OCI-LY7 (cell line): ENCODE results near the gene MRPS34. TPM values are rescaled to one million over a fixed set of nuclear protein-coding genes. Genes with fewer than 3 reads are reported as not detected.

Source experiments
- BruUV-seq: library from RNA; stranded (reverse); fragments of 400-500 nt; replicated peaks from 2 replicates; lab custom pipeline; 2021; lab: Mats Ljungman, UMichigan
- CTCF ChIA-PET: fragments of 300-600 bp; sonication (Branson Sonifier 250); formaldehyde crosslinking; loops from one replicate; lab custom pipeline; 2022; ENCODE audit warnings: antibody characterized with exemption; ENCODE audit not compliant: unreplicated experiment; lab: Charles Lee
- POLR2A ChIA-PET: fragments of 300-600 bp; sonication (Branson Sonifier 250); formaldehyde crosslinking; loops from one replicate; lab custom pipeline; 2022; ENCODE audit warnings: antibody characterized with exemption; lab: Charles Lee
- DNase-seq: peaks from one replicate; pipeline ENCODE4 v3.0.0-alpha.2; 2015; ENCODE audit warnings: low spot score
- H2AFZ ChIP-seq: fragments of 200-600 bp; sonication (generic), shearing (Covaris generic); 2 replicates; pipeline ENCODE4 v1.6.1; 2014; ENCODE audit warnings: mild to moderate bottlenecking, antibody characterized with exemption, low read length, moderate library complexity
- H3K27ac ChIP-seq: fragments of 200-600 bp; sonication (generic); 2 replicates; pipeline ENCODE4 v1.5.1; 2014; ENCODE audit warnings: mixed run types, low read depth, mild to moderate bottlenecking, moderate library complexity, low read length, inconsistent platforms; ENCODE audit not compliant: poor library complexity, severe bottlenecking
- H3K36me3 ChIP-seq: fragments of 200-600 bp; sonication (generic); 2 replicates; pipeline ENCODE4 v1.6.1; 2014; ENCODE audit warnings: mild to moderate bottlenecking, antibody characterized with exemption, low read length, moderate library complexity, mixed read lengths; ENCODE audit not compliant: insufficient read depth
- H3K4me1 ChIP-seq: fragments of 200-600 bp; sonication (generic); 2 replicates; pipeline ENCODE4 v1.5.1; 2014; ENCODE audit warnings: mild to moderate bottlenecking, low read length; ENCODE audit not compliant: insufficient read depth, poor library complexity, severe bottlenecking
- H3K4me2 ChIP-seq: fragments of 200-600 bp; sonication (generic); 2 replicates; pipeline ENCODE4 v1.6.1; 2014; ENCODE audit warnings: mild to moderate bottlenecking, low read length
- H3K4me3 ChIP-seq: fragments of 200-600 bp; sonication (generic); 2 replicates; pipeline ENCODE4 v1.5.1; 2014; ENCODE audit warnings: mild to moderate bottlenecking, low read depth, low read length; ENCODE audit not compliant: poor library complexity, severe bottlenecking
- H3K79me2 ChIP-seq: fragments of 200-600 bp; sonication (generic); 2 replicates; pipeline ENCODE4 v1.6.1; 2016; ENCODE audit warnings: low read depth, mild to moderate bottlenecking, low read length, moderate library complexity, mixed read lengths; ENCODE audit not compliant: insufficient read depth
- H3K9me2 ChIP-seq: fragments of 200-600 bp; sonication (generic); 2 replicates; pipeline ENCODE4 v1.6.1; 2016; ENCODE audit warnings: mild to moderate bottlenecking, low read length, mixed read lengths; ENCODE audit not compliant: insufficient read depth
- H3K9me3 ChIP-seq: fragments of 200-600 bp; sonication (generic); 2 replicates; pipeline ENCODE4 v1.6.1; 2014; ENCODE audit warnings: mild to moderate bottlenecking, mixed run types, low read length, mixed read lengths
- H4K20me1 ChIP-seq: fragments of 200-600 bp; sonication (generic); 2 replicates; pipeline ENCODE4 v1.6.1; 2014; ENCODE audit warnings: mild to moderate bottlenecking, antibody characterized with exemption, low read length, moderate library complexity, mixed read lengths; ENCODE audit not compliant: insufficient read depth
- CTCF ChIP-seq: fragments of 200-600 bp; sonication (generic); conservative IDR thresholded peaks from 2 replicates; pipeline ENCODE4 v1.5.1; 2014; ENCODE audit warnings: mild to moderate bottlenecking, antibody characterized with exemption, low read length, moderate library complexity, mixed read lengths
- EZH2phosphoT487 ChIP-seq: fragments of 200-600 bp; sonication (generic); IDR thresholded peaks from 2 replicates; pipeline ENCODE4 v1.6.1; 2018; ENCODE audit warnings: low read depth, borderline replicate concordance, mild to moderate bottlenecking, mixed run types, antibody characterized with exemption, low read length, moderate library complexity, mixed read lengths
- intact Hi-C: fragments of 100-400 bp; cut with micrococcal nuclease; formaldehyde crosslinking; loops from one replicate; pipeline ENCODE4 v1.10.0; 2022; ENCODE audit not compliant: unreplicated experiment
- total RNA-seq, 2 experiments: library from RNA; depleted of rRNA in 1 of 2; stranded (reverse); fragments of >200 nt in 1 of 2; shearing (Covaris generic) in 1 of 2; gene quantifications; 2 replicates each; pipeline ENCODE4 v1.2.3, GENCODE V29; 2014 to 2022

MRPS34 gene
- total RNA-seq, 2 experiments from 2014 or later: 170 to 196 TPM

- H3K4me1 ChIP-seq: no peaks in the 10 kb centered on the region
- ChIA-PET CTCF (no interaction called here), POLR2A (no interaction called here)
- peaks cover 25% of the 10 kb centered on the region for H3K36me3 ChIP-seq
- BruUV-seq: no TSS peak
- H3K4me3 ChIP-seq: no peak overlapping the region
- H3K79me2 ChIP-seq: no peaks in the 10 kb centered on the region
- DNase-seq: no peak
- no peaks in the 10 kb centered on the region for H4K20me1 ChIP-seq
- no peak overlapping the region for H2AFZ ChIP-seq
- TF ChIP-seq CTCF: no peak
- no peak for TF ChIP-seq EZH2phosphoT487
- no peaks in the 10 kb centered on the region for H3K9me2 ChIP-seq
- intact Hi-C loops: no loop called here
- H3K4me2 ChIP-seq: no peak overlapping the region
- no peak overlapping the region for H3K27ac ChIP-seq
- H3K9me3 ChIP-seq: no peaks in the 10 kb centered on the region
These were observed 12.0 kb downstream of the MRPS34 start for GRCh38 chr16:1760911-1761310.

GRCh38 chr16:1759511-1759910, 13.4 kb downstream of the MRPS34 start:
- H3K4me2 ChIP-seq: no peak overlapping the region
- intact Hi-C loops: no loop called here
- CTCF ChIA-PET: no interaction called here
- POLR2A ChIA-PET: no interaction called here
- DNase-seq: no peak
- H3K36me3 ChIP-seq: peaks cover 19% of the 10 kb centered on the region
- TF ChIP-seq CTCF (no peak), EZH2phosphoT487 (no peak)
- H4K20me1 ChIP-seq: no peaks in the 10 kb centered on the region
- H3K79me2 ChIP-seq: no peaks in the 10 kb centered on the region
- H2AFZ ChIP-seq: no peak overlapping the region
- H3K9me2 ChIP-seq: no peaks in the 10 kb centered on the region
- H3K9me3 ChIP-seq: no peaks in the 10 kb centered on the region
- no peak overlapping the region for H3K27ac ChIP-seq
- no peaks in the 10 kb centered on the region for H3K4me1 ChIP-seq
- H3K4me3 ChIP-seq: no peak overlapping the region
- no TSS peak for BruUV-seq

GRCh38 chr16:1758923-1759322, 14.0 kb downstream of the MRPS34 start:
- TF ChIP-seq EZH2phosphoT487: no peak
- TF ChIP-seq CTCF: no peak
- H3K79me2 ChIP-seq: no peaks in the 10 kb centered on the region
- no peak for DNase-seq
- intact Hi-C loops: no loop called here
- no TSS peak for BruUV-seq
- CTCF ChIA-PET: no interaction called here
- H3K4me3 ChIP-seq: no peak overlapping the region
- POLR2A ChIA-PET: no interaction called here
- no peaks in the 10 kb centered on the region for H3K9me2 ChIP-seq
- H4K20me1 ChIP-seq: no peaks in the 10 kb centered on the region
- no peak overlapping the region for H3K4me2 ChIP-seq
- no peaks in the 10 kb centered on the region for H3K4me1 ChIP-seq
- H3K9me3 ChIP-seq: no peaks in the 10 kb centered on the region
- H3K36me3 ChIP-seq: peaks cover 16% of the 10 kb centered on the region
- no peak overlapping the region for H2AFZ ChIP-seq
- no peak overlapping the region for H3K27ac ChIP-seq
